Activated CD8-positive, alpha-beta memory T cell treated with anti-CD3 and anti-CD28 coated beads for 24 hours (primary cell): Measurements from ENCODE around the gene MRPL40.

Source experiments
- DNase-seq: peaks from one replicate; pipeline ENCODE4 v3.0.0-alpha.2; 2020

The MRPL40 gene

GRCh38 chr22:19483481-19484244 lies 51.3 kb downstream of the MRPL40 start:
- DNase-seq: no peak
